Measurements from ENCODE around the gene OR9A2. TPM values are rescaled to one million over a fixed set of nuclear protein-coding genes. Genes with fewer than 3 reads are reported as not detected.

OR9A2 gene
- total and polyA plus RNA-seq, 10 of the 15 experiments (the other 5 are each of a cell fraction or from before 2014, with no cell fraction given) = not detected

- TF ChIP-seq NFYA (IDR thresholded peaks at IDR 0.05; ENCODE audit: borderline replicate concordance, low read depth, low read length) (no peak), NFYB (IDR thresholded peaks at IDR 0.05; ENCODE audit: insufficient read depth, low read depth, low read length) (no peak), CUX1 (IDR thresholded peaks at IDR 0.05; ENCODE audit: insufficient replicate concordance, low read depth, low read length) (no peak), GABPA (IDR thresholded peaks at IDR 0.05; ENCODE audit: low read depth) (no peak), ATF3 (IDR thresholded peaks at IDR 0.05; ENCODE audit: borderline replicate concordance, extremely low read depth, low read depth, low read length) (no peak), RELB (IDR thresholded peaks at IDR 0.05; ENCODE audit: low read depth) (no peak), IRF4 (IDR thresholded peaks at IDR 0.05; ENCODE audit: low read depth, low read length) (no peak), IRF3 (IDR thresholded peaks at IDR 0.05) (no peak), SPI1 (IDR thresholded peaks at IDR 0.05; ENCODE audit: borderline replicate concordance, insufficient read depth, low read depth, low read length) (no peak), BCL11A (IDR thresholded peaks at IDR 0.05; ENCODE audit: low read depth, low read length) (no peak)
These were observed 1.6 kb downstream of the OR9A2 start (continued) for GRCh38 chr7:143025371-143025770.
